ENCODE results near the gene VHLL.
A peak's percentile ranks its signal among the peaks of the same experiment; 100 is the strongest.
"Not testable (repeated sequence)": the region's sequence is repeated elsewhere in the genome, so short reads cannot be mapped to it uniquely, and the experiment has no call there.

VHLL gene

DNA sequence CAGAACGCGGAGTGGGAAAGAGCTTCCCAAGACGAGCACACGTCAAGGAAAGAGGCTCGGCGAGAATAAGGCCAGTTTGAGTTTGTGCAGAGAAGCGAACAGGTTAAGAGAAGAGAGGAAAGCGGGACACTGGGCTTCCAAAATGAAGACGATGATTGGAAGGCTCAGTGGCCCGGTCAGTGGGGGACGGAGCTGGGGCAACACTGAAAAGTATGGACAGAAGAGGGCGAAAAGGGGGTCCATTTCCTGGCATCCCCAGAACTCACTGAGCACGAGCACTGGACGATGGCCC, 38.7 kb upstream of the VHLL start:
- TF ChIP-seq, protein P1, sequence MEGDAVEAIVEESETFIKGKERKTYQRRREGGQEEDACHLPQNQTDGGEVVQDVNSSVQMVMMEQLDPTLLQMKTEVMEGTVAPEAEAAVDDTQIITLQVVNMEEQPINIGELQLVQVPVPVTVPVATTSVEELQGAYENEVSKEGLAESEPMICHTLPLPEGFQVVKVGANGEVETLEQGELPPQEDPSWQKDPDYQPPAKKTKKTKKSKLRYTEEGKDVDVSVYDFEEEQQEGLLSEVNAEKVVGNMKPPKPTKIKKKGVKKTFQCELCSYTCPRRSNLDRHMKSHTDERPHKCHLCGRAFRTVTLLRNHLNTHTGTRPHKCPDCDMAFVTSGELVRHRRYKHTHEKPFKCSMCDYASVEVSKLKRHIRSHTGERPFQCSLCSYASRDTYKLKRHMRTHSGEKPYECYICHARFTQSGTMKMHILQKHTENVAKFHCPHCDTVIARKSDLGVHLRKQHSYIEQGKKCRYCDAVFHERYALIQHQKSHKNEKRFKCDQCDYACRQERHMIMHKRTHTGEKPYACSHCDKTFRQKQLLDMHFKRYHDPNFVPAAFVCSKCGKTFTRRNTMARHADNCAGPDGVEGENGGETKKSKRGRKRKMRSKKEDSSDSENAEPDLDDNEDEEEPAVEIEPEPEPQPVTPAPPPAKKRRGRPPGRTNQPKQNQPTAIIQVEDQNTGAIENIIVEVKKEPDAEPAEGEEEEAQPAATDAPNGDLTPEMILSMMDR (IDR thresholded peaks at IDR 0.05; ENCODE audit: extremely low read depth, missing control alignments) = no peak
- no peak for DNase-seq (ENCODE audit: low spot score)

DNA sequence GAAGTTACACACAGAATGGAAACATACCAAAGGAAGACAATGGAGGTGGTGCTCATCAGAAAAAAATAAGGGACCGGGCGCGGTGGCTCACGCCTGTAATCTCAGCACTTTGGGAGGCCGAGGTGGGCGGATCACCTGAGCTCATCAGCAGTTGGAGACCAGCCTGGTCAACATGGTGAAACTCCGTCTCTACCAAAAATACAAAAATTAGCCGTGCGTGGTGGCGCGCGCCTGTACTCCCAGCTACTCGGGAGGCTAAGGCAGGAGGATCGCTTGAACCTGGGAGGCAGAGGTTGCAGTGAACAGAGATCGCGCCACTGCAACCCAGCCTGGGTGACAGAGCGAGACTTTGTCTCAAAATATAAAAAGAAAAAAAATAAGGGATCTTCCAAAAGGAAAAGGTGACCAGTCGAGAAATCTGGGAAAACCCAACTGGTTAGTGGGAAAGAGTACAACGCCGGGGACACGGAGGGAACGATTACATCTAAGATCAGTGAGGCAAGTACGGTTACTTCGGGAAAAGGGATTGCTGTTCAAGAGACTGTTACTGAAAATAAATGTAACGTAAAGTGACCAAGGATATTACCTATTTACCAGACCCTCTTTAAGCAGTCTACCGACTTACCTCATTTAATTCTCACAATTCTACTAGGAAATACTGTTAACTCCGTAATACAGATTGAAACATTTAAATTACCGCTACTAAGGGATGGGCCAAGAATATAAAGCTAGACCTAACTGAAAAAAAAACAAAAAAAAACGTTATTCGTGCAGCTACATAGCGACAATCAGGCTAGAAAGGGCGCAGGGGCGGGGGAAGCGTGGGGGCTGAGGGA, 38.2 kb upstream of the VHLL start:
- TF ChIP-seq, protein P1 (IDR thresholded peaks at IDR 0.05; ENCODE audit: extremely low read depth, missing control alignments) = no peak
- no peak for DNase-seq (ENCODE audit: low spot score)

DNA sequence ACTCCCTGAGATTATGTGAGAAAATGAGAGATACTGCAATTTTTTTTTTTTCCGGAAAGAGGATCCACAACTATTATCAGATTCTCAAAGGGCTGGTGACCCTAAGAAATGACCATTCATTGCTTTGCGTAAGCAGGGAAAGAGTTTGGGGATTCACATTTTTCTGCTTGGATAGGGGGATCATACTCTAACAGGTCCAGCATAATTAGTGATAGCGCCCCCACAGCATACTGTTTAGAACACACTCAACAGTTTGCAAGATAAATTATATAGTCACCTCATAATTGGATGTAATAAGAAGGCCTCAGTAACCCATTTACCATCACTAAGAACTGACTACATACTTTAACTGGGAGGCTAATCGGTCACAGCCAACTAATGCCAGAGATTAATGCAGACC, 37.1 kb upstream of the VHLL start:
- TF ChIP-seq, protein P1 (IDR thresholded peaks at IDR 0.05; ENCODE audit: extremely low read depth, missing control alignments) = no peak
- DNase-seq (ENCODE audit: low spot score) = peak; percentile 25

DNA sequence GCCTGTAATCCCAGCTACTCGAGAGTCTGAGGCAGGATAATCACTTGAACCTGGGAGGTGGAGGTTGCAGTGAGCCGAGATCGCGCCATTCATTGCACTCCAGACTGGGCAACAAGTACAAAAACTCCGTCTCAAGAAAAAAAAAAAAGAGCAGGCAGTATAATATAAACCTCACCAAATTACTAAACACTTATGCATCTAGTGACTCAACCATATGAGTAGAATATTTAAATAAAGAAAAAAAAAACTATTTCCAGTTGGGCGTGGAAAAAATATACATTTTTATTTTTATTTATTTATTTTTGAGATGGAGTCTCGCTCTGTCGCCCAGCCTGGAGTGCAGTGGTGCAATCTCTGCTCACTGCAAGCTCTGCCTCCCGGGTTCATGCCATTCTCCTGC, 24.1 kb upstream of the VHLL start:
- DNase-seq (ENCODE audit: low spot score) = not testable (repeated sequence)

DNA sequence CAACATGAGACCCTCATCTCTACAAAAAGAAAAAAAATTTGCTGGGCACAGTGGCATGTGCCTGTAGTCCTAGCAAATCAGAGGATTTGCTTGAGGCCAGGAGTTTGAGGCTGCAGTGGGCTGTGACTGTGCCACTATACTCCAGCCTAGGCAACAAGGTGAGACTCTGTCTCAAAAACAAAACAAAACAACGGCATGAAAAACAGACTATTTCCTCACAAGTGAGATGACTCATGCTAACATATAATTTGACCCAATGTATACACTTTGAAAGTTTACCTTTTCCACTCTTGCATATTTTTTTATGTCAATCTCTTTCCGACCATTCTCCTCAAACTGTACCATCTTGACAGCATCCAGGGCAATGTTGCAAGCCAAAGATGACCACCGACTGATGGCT, 21.5 kb upstream of the VHLL start:
- DNase-seq (ENCODE audit: low spot score) = no peak
- TF ChIP-seq, protein P1 (IDR thresholded peaks at IDR 0.05; ENCODE audit: extremely low read depth, missing control alignments) = no peak

DNA sequence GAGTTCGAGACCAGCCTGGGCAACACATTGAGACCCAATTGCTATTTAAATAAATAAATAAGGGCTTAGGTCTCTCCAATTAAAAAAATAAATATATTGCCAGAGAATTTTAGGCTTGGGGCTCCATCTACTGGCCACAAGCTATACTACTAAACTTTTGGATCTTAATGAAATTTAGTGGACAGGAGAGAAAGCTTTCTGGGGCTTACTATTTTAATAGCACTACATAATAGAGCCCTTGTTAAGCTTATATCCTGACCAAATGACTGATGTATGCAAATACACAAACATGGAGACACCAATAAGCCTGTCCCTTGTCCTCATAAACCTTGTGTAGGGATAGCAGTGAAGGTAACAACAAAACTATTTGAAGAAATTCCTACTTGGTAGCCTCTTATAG, 20.6 kb upstream of the VHLL start:
- DNase-seq (ENCODE audit: low spot score) = peak; percentile 29
- TF ChIP-seq, protein P1 (IDR thresholded peaks at IDR 0.05; ENCODE audit: extremely low read depth, missing control alignments) = no peak

DNA sequence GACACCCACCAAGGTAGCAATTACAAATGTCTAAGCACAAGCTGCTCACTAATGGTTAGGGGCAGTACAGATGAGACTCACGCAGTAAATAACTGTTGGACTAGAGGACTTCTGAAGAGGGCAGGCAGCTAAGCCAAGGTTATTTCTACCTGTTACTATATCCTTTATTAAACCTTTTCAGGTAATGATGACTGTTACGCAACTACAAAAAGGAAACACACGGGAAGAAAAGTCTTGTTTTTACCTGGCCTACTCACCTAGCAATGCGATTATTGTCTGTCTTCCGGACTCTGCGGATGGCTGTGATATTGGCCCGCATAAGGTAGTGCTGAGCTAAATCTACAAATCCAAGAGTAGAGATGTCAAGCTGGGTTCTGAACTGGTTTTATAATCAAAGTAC, 17.8 kb upstream of the VHLL start:
- TF ChIP-seq, protein P1 (IDR thresholded peaks at IDR 0.05; ENCODE audit: extremely low read depth, missing control alignments) = no peak
- no peak for DNase-seq (ENCODE audit: low spot score)

DNA sequence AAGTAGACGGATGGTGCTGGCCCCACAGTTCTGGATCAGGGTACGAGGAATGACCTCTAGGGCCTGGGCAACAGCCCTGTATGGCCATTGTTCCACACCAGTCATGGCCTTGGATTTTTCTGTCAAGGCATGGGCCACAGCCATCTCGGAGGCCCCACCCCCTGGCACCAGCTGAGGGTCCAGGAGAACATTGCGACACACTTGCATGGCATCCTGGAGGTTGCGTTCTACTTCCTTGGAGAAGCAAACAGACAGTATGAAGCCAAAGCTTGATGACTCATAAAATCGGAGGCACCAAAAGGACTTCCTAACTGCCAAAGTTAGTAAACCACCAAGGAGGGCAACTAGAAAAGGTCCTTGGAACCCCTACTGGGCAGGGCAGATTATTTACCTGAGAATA, 11.9 kb upstream of the VHLL start:
- DNase-seq (ENCODE audit: low spot score) = no peak
- TF ChIP-seq, protein P1 (IDR thresholded peaks at IDR 0.05; ENCODE audit: extremely low read depth, missing control alignments) = no peak

Data from GM20000 (cell line).